IPS DF 6.9 (cell line): ENCODE measurements around the gene IFITM5.
"Not testable (repeated sequence)": the region's sequence is repeated elsewhere in the genome, so short reads cannot be mapped to it uniquely, and the experiment has no call there.

Source experiments
- DNase-seq: peaks from one replicate; pipeline ENCODE4 v3.0.0-alpha.2; 2013; ENCODE audit warnings: low read depth, low spot score
- H3K27ac ChIP-seq: one replicate; pipeline ENCODE4 v1.5.1; 2013; ENCODE audit warnings: low read length, control low read depth
- H3K27me3 ChIP-seq: 2 replicates; pipeline ENCODE4 v1.6.1; 2013; ENCODE audit warnings: mild to moderate bottlenecking, low read length; ENCODE audit not compliant: control insufficient read depth, insufficient read depth
- H3K36me3 ChIP-seq: 2 replicates; pipeline ENCODE4 v1.6.1; 2013; ENCODE audit warnings: low read length; ENCODE audit not compliant: control insufficient read depth, insufficient read depth
- H3K4me1 ChIP-seq: 2 replicates; pipeline ENCODE4 v1.6.1; 2013; ENCODE audit warnings: low read length; ENCODE audit not compliant: control insufficient read depth, insufficient read depth
- H3K4me3 ChIP-seq: 2 replicates; pipeline ENCODE4 v1.5.1; 2013; ENCODE audit warnings: mild to moderate bottlenecking, low read length
- H3K9me3 ChIP-seq: 2 replicates; pipeline ENCODE4 v1.6.1; 2013; ENCODE audit warnings: low read length, inconsistent platforms; ENCODE audit not compliant: control insufficient read depth, insufficient read depth
- WGBS: extraction: QIAGEN DNeasy Blood & Tissue Kit; methylation state at CpG from one replicate; pipeline ENCODE4 v1.1.7; 2013; ENCODE audit warnings: mixed read lengths, missing lambda C conversion rate; ENCODE audit not compliant: insufficient read length, insufficient coverage; 5-methylcytosine and 5-hydroxymethylcytosine counted together

The IFITM5 gene

GRCh38 chr11:334264-334994, 35.1 kb upstream of the IFITM5 start:
- no peaks in the 10 kb centered on the region for H3K36me3 ChIP-seq
- WGBS, result no CpG with 5 or more reads among the region's 25 CpGs

GRCh38 chr11:333616-334263, 34.4 kb upstream of the IFITM5 start:
- no CpG with 5 or more reads among the region's 17 CpGs for WGBS
- not testable (repeated sequence) for H3K27me3 ChIP-seq, DNase-seq, H3K4me1 ChIP-seq, H3K9me3 ChIP-seq, H3K36me3 ChIP-seq, H3K27ac ChIP-seq, H3K4me3 ChIP-seq

More at GRCh38 chr11:334264-334994, 35.1 kb upstream of the IFITM5 start:
- no peaks in the 10 kb centered on the region for H3K9me3 ChIP-seq
- H3K4me3 ChIP-seq, result no peak overlapping the region
- H3K27ac ChIP-seq, result no peak overlapping the region
- DNase-seq, result no peak
- peaks cover 6% of the 10 kb centered on the region for H3K4me1 ChIP-seq
- H3K27me3 ChIP-seq, result no peaks in the 10 kb centered on the region

GRCh38 chr11:332651-333480, 33.5 kb upstream of the IFITM5 start:
- no peak for DNase-seq
- H3K27ac ChIP-seq, result no peak overlapping the region

GRCh38 chr11:331358-332060, 32.2 kb upstream of the IFITM5 start:
- WGBS, result no CpG with 5 or more reads among the region's 19 CpGs

More at GRCh38 chr11:332651-333480, 33.5 kb upstream of the IFITM5 start:
- no peaks in the 10 kb centered on the region for H3K27me3 ChIP-seq
- H3K4me3 ChIP-seq, result no peak overlapping the region
- peaks cover 6% of the 10 kb centered on the region for H3K4me1 ChIP-seq
- no CpG with 5 or more reads among the region's 23 CpGs for WGBS
- no peaks in the 10 kb centered on the region for H3K9me3 ChIP-seq
- no peaks in the 10 kb centered on the region for H3K36me3 ChIP-seq

GRCh38 chr11:330694-331357, 31.5 kb upstream of the IFITM5 start:
- H3K4me3 ChIP-seq, result no peak overlapping the region
- no peak for DNase-seq
- H3K36me3 ChIP-seq, result no peaks in the 10 kb centered on the region
- peaks cover 1% of the 10 kb centered on the region for H3K4me1 ChIP-seq
- no peaks in the 10 kb centered on the region for H3K9me3 ChIP-seq
- H3K27me3 ChIP-seq, result no peaks in the 10 kb centered on the region
- no peak overlapping the region for H3K27ac ChIP-seq
- no CpG with 5 or more reads among the region's 34 CpGs for WGBS

More at GRCh38 chr11:331358-332060, 32.2 kb upstream of the IFITM5 start:
- Histone ChIP-seq H3K36me3 (no peaks in the 10 kb centered on the region), H3K4me1 (peaks cover 4% of the 10 kb centered on the region), H3K27ac (no peak overlapping the region), H3K4me3 (no peak overlapping the region), H3K9me3 (no peaks in the 10 kb centered on the region), H3K27me3 (no peaks in the 10 kb centered on the region)
- DNase-seq, result no peak

- no peak overlapping the region for H3K27ac ChIP-seq
- no peaks in the 10 kb centered on the region for H3K9me3 ChIP-seq
- H3K27me3 ChIP-seq, result no peaks in the 10 kb centered on the region
- no peak overlapping the region for H3K4me3 ChIP-seq
- peaks cover 1% of the 10 kb centered on the region for H3K4me1 ChIP-seq
- no CpG with 5 or more reads among the region's 14 CpGs for WGBS
- H3K36me3 ChIP-seq, result no peaks in the 10 kb centered on the region
- DNase-seq, result no peak
Observed at GRCh38 chr11:330307-330693, 31.0 kb upstream of the IFITM5 start.

GRCh38 chr11:329886-330253, 30.5 kb upstream of the IFITM5 start:
- Histone ChIP-seq H3K27me3 (no peaks in the 10 kb centered on the region), H3K27ac (no peak overlapping the region), H3K36me3 (no peaks in the 10 kb centered on the region), H3K4me3 (no peak overlapping the region), H3K4me1 (peaks cover 1% of the 10 kb centered on the region), H3K9me3 (no peaks in the 10 kb centered on the region)
- WGBS, result no CpG with 5 or more reads among the region's 2 CpGs
- DNase-seq, result no peak

- not testable (repeated sequence) for H3K27ac ChIP-seq
Observed at GRCh38 chr11:328516-329100, 29.3 kb upstream of the IFITM5 start.

GRCh38 chr11:328012-328411, 28.7 kb upstream of the IFITM5 start:
- Histone ChIP-seq H3K27ac (no peak overlapping the region), H3K4me1 (no peaks in the 10 kb centered on the region; the same call in 1 of the 2 replicates), H3K4me3 (no peak overlapping the region), H3K36me3 (no peaks in the 10 kb centered on the region), H3K27me3 (no peaks in the 10 kb centered on the region), H3K9me3 (no peaks in the 10 kb centered on the region)
- DNase-seq, result no peak
- no CpG with 5 or more reads among the region's 13 CpGs for WGBS

More at GRCh38 chr11:328516-329100, 29.3 kb upstream of the IFITM5 start:
- not testable (repeated sequence) for H3K4me1 ChIP-seq, H3K9me3 ChIP-seq, DNase-seq, H3K27me3 ChIP-seq, H3K36me3 ChIP-seq, H3K4me3 ChIP-seq
- no CpG with 5 or more reads among the region's 15 CpGs for WGBS
